GM19240 (cell line): ENCODE data around the gene PSMB4.
"Not testable (repeated sequence)": the region's sequence is repeated elsewhere in the genome, so short reads cannot be mapped to it uniquely, and the experiment has no call there.

Experiments used
- DNase-seq: peaks from one replicate; pipeline ENCODE4 v3.0.0; 2011; ENCODE audit warnings: low spot score; ENCODE audit not compliant: insufficient read length

PSMB4 gene

DNA sequence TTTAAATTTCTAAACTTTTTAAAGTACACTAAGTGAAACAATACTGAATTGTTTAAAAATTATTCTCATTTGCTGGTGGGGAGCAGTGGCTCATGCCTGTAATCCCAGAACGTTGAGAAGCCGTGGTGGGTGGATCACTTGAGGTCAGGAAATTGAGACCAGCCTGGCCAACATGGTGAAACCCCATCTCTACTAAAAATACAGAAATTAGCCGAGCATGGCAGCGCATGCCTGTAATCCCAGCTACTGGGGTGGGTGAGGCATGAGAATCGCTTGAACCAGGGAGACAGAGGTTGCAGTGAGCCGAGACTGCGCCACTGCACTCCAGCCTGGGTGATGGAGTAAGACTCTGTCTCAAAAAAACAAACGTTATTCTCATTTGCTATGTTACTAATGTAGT, 38.0 kb downstream of the PSMB4 start:
- DNase-seq, result not testable (repeated sequence)

DNA sequence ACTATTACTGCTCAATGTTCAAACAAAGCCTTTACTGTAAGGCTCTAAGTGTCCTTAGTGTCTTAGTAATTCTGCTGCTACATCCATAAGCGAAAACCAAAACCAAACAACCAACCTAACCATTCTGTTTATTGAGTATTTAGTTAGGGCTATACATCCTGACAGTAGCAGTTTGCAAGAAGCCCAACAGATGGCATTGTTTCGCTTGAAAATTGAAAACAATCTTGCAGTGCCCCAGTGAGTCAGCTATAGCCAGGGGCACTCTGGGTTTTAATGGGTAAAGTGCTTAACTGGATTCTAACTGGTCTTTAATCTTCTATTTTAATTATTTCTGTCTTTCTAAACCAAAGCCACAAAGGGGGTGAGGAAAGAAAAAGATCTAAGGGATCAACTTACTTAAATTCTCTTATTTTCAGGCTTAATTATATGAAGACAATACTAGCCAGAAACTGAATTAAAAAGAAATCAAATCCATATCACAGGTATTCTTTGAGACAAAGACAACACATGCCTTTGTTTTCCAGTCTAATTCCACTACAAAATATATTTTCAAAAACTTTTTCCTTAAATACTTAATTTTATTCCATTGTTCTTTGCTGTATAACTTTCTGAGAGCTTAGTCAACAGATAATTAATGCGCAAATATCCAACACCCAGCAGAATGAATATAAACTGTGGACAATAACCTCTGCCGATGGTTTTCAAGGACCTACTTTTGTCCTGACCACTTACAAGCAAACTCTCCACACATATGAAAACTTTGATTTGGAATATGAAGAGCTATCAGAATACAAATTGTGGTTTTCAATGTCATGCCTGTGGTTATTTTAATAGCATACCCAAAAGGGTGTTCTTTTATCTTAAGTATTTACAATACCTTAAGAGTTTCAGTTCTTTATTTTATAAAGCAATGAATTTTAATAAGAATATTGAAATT, 44.7 kb downstream of the PSMB4 start:
- DNase-seq, result peak; percentile 56

DNA sequence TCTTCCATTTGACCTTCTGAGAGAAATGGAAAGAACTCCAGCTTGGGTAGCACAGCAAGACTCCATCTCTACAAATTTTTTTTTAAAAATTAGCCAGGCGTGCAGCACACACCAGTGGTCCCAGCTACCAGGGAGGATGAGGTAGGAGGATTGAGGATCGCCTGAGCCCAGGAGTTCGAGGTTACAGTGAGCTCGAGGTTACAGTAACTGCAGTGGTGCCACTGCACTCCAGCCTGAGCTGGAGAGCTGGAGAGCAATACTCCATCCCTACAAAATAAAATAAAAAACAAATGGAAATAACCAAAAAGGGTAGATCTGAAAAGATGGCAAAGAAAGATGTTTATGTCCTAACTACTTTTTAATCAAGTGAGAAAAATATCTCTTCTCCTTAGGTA, 45.4 kb downstream of the PSMB4 start:
- no peak for DNase-seq

DNA sequence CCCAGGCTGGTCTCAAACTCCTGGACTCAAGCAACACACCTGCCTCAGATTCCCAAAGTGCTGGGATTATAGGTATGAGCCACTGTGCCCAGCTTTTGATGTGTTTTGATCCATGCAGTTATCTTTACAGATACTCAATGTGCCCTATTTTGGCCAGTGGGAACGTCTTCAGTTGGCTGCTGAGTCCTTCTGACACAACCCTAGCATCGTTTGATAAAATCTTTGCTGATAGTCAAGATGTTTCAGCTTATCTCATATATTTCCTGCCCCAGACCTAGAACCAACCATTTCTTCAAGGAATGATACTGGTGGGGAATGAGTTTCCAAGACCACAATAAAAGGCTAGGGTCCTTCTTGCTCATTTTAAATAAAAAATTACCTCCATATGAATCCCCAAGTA, 48.3 kb downstream of the PSMB4 start:
- DNase-seq, result no peak
